Activated T-cell treated with anti-CD3 and anti-CD28 coated beads for 1 hour (primary cell): ENCODE data around the gene SPRYD3.
A peak's percentile ranks its signal among the peaks of the same experiment; 100 is the strongest.

Source experiments
- DNase-seq: peaks from one replicate; pipeline ENCODE4 v3.0.0-alpha.2; 2020; ENCODE audit warnings: low read depth

The SPRYD3 gene

DNA sequence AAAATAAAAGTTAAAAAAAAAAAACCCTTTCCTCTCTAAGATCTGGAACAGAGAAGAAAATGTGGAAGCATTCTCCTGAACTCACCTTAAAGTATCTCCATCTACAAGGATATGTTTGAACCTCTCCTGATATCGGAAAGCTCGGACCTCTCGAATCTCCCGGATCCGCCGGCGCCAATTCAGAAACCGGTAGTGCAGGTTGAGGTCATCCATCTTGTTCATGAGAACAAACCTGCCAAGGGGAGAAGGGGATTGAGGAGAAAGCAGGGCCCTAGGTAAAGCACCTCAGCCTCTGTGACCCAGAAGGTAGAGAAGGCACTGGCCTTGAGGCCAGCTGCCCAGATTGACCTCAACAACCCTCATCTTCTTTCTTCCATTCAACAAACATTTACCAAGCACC, 2.2 kb downstream of the SPRYD3 start:
- DNase-seq, result no peak

DNA sequence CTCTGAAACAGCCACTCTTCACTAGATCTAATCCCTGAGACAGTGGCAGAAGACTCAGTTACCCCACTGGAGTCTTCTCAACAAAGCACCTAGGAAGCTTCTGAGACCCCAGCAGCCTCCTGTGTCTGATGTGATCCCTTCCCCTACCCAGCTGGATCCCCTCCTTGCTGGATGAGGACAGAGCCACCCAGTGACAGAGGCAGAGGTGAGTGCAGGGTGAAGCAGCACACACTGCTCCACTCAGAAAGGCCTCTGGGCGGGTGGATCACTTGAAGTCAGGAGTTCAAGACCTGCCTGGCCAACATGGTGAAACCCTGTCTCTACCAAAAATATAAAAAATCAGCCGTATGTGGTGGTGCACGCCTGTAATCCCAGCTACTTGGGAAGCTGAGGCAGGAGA, 2.7 kb downstream of the SPRYD3 start:
- DNase-seq, result no peak

DNA sequence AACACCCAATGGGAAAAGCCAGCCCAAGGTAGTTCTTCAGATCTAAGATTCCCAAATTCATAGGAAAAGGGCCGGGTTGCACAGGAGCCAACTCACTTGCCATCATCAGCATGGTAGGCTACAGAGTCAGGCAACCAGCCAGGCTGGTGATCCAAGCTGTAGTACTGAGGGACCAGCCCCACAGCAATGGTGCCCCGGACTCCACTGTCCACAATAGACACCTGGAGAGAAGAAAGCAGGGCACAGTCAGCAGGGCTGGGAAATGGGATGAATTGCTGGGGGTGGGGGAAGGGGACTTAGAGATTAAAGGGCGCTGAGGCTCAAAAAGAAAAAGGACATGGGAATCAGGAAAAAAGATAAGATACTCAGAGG, 4.2 kb downstream of the SPRYD3 start:
- no peak for DNase-seq

DNA sequence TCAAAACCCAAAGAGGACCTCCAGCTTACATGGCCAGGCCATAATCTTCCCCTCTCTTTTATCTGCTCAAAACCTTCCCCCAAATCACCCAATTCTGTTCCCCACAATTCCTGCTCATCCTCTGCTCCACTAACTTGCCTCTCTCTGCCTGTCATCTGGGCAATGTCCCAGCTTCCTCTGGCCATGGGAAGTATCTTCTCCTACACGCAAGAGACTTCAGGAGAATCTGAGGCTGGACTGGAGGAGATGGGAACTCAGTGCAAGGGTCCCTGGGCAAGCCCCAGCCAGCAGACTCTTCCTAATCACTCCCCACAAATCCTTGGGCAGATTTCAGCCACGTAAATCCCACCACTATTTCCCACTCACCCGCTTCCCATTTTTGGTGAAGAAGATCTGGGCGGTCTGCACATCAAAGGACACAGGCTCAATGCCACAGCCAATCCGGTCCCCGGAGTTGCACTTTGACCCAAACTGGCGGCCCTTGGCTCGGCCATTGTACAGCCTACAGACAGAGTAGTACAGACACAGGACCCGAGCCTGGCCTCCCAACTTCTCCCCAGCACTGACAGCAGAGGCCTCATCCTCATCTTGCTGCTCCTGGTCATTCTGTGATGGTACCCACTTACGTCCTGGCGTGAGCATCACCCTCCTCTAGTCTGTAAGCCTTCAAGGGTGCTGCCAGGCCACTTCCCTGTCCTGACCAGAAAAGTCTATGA, 4.7 kb downstream of the SPRYD3 start:
- no peak for DNase-seq

DNA sequence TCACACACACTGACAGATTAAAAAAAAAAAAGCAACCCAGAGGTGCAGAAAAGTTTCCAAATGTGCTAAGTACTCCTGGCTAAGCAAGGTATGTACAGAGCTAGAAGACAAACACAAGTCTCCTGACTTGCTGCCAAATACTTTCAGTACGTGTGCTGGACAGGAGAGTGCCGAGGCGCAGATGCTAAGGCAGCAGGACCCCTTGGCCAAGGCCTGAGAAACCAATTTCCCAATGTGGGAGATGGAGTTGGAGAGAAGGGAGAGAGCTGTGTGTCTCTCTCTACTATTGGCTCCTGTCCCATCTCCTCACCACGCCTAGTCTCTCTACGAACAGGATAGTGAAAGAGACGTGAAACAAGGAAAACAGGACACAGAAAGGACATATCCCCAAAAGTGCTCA, 5.3 kb downstream of the SPRYD3 start:
- no peak for DNase-seq

DNA sequence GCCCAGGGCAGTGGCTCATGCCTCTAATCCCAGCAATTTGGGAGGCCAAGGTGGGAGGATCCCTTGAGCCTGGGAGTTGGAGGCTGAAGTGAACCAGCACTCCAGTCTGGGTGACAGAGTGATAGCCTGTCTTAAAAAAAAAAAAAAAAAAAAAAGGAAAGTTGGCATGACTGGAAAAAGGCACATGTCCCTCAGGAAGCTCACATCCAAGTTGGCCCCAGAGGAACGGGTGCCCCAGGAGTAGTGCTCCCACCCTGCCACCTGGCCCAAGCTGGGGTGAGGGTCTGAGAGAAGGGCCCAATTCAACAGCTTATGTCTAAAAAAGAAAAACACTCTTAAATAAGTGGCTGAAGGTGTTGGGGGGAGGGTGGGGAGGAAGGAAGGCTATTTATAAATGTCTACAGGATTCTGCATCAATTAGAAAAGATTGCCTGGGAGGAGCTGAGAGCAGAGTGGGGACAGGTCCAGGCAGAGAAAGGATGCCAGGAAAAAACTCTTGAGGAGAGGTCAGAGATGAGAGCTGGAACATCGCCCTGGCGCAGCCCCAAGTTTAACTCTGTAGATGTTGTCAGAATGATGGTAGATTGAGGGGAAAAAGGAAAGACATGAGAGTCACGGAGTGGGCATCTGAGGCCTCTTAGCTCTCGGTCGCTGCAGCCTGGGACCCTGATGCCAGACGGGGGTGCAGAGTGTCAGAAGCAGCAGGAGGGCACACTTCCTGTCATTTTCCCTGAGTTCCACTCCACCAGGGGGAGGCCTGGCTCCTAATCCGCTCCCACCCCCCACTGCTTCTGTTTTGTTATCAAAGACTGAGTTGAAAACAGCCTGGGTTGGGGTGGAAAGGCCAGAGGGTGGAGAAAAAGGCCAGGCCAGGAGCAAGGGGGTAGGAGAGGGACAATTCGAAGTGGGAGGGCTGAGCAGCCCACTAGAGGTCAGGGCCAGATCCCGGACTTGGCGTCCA, 7.3 kb downstream of the SPRYD3 start:
- DNase-seq, result no peak

DNA sequence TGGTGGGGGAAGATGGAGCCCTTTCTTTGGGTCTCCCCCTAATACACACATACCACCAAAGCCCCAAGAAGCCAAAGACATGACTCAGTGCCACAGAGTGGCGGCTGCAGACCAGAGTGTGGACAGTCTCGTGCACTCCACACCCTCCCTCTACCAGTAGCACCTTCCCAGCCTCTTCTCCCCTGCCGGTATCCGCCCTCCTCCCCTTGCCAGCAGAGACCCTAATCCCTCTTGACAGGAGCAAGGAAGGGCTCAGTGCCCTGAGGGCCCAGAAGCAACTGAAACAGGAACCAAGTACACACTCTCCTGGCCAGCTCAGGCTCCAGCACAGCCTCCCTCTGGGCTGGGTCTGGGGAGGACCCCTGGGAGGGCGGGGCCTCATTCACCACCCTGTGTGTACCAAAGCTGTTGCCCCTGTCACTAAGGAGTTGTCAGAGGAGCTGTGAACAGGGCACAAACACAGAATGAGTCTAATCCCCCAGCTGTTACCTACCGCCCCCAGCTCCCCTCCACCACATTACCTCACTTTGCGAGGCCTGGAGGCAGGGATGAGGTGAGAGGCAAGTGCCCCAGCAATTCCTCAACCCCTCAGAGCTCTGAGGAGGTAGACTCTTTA, 8.2 kb downstream of the SPRYD3 start:
- no peak for DNase-seq

DNA sequence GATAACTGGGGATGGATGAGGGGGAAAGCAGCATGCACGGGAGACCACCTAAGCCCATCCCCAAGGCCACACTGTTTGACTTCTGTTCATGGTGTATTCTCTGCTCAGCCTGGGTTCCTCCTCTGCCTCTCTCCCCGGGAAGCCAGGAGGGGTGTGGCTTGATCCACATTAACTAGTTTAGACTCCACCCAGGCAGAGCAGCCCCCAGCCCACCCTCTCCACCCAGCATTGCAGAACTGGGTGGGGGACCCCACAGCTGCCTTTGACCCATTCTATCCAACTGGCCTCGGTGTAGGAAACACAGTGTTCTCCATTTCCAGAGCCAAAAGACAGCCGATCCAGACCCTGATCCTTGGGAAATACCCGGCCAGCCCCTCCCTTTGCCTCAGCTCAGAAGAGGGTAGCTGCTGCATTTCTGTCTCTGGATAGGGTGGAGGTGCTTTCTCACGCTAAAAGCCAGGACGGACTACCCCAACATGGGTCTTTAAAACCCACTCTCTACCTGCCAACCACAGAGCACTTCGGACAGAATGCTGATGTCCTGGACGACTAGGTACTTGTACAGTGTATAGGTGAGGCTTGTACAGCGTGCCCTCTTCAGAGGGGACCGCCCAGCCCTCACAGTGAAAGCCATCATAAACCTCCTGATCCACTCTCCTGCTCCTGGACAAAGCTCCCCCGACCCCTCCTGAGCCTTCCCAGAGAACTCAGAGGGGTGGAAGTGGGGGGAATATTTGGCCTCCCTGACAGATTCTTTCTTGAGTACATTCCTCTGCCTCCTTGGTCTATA, 9.4 kb downstream of the SPRYD3 start:
- no peak for DNase-seq

DNA sequence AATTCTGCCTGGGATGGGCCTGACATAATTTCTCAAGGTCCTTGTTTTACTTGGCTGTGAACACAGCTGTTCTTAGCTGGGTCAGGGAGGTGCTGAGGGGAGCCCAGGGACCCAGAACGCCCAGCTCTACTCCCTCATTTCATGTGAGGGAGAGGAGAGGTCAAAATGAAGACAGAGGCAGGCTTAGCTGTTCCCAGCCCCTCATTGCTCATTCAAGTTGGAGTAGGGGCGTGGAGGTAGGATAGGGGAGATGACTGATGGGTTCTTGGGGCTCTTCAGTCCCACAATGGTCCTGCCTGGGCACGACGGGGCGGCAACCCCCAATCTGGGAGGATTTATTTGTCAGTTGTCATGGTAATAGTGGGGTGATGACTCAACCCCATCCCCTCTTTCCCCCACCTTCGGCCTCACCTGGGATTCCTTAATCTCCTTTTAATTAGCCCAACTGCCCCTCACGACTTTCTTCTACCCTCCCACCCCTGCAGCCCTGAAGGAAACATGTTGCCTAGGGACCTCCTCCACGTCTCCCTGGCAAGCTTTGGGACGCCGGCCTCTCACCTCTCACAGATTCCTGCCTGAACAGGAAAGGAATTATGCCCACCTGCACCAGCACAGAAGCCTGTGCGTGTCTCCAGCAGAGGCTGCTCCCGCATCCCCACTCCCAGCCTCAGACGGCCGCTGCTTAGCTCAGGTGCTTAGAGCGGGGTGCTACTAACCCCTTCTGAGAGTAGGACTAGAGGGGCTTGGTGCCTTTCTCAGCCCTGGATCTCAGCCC, 10.2 kb downstream of the SPRYD3 start:
- no peak for DNase-seq

DNA sequence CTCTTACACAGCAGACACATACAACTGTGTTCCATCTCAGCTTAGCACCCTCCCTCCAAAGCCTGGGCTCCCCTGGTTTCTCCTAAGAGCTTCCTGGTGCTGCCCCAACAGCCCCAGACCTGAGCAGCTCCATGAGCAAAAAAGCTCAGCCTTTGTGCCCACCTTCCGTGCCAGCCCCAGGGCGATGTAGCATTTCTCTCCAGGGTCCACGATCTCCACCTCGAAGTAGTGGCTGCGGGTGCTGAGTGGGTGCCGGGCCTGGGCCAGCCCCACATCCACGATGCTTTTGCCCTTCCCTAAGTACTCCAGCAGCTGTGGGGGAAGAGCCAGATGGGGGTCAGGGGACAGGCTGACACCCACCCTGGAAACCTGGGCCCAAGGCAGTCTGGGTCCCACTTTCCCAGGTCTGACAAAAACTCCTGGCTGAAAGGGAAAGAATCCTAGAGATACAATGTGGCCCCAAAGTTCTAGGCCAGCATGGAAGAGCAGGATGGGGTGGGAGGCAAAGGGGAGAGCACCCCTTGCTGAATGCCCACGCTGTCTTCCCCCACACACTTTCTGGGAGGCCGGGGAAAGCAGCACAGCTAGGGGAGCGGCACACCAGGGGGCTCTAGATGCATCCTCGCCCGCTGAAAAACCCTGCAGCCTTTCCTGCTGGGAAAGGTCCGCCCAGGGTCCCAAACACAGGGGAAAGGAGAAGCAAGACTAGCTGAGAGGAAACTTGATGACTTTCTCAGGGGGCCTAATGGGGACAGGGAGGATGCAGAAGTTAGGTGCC, 11.0 kb downstream of the SPRYD3 start:
- DNase-seq, result no peak

DNA sequence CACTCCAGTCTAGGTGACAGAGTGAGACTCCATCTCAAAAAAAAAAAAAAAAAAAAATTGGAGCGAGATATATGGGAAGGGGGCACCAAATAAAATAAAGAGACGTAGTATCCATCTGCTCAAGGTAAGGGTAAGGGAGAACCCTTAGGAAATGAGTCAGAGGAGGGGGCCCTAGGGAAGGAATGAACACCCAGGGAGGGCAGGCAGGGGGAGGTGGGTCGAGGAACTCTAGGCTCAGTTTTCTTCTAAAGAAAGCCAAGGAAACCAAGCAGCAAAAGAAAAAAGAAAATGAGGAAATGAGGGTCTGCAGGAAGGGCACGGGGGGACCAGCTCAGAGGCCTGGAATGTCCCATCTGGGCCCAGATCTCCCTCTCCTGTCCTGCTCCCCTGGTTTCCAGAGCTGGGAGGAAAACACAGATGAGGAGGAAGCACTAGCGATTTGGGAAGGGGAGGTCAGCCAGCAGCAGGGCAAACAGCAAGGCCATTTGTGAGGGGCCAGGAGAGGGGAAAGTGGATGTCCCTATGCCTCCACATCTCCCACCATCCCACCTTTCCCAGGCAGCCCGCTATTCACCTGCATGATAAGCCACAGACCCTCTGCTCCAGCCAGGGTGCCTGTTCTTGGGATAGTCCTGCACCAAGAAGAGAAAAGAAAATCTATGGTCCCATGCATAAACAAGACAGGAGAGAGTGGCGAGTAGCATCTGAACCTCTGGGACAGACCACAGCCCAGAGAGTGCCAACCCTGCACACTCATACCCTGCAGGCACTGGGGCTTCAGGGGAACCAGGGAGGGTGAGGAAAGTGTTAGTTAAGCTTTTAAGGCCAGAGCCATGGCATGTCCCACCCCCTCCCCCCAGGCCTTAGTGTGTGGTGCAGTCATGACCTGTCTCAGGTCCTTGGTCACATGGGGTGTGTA, 11.9 kb downstream of the SPRYD3 start:
- no peak for DNase-seq

DNA sequence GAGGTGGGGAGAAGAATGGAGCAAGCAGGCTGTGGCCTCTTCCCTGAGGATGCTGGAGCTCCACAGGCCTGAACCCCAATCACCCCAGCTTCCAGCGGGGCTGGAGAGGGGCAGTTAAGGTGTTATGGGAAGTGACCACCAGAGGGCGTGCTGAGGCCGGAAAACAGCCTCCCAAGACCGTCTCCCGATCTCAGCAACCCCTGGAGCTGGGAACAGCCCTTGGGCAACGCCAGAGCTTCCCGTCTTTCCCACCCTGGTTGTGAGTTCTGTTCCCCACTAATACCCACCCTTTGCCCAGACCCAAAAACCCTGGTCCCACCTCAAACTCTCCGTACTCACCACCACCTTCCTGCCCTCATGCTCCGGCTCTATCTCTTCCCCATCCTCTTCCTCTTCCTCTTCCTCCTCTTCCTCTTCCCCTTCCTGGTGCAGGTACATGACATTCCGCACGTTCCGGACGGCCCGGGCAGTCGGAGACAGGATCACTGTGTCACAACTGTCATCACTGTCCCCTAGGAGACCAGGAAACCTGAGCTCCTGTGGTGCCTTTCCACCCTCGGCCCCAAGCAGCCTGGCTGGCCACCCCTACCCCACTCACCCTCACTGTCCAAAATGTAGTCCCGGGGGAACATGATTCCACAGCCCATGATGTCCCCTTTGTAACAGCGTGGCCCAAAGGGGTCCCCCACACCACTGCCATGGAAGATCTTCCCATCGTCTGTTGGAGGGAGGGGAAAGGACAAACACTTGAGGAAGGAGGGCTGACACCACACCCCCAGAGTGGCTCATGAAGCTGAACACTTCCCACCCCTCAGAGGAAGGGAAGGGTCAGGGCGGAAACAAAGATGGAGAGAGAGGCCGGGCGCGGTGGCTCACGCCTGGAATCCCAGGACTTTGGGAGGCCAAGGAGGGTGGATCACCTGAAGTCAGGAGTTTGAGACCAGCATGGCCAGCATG, 12.9 kb downstream of the SPRYD3 start:
- peak; percentile 60 for DNase-seq

DNA sequence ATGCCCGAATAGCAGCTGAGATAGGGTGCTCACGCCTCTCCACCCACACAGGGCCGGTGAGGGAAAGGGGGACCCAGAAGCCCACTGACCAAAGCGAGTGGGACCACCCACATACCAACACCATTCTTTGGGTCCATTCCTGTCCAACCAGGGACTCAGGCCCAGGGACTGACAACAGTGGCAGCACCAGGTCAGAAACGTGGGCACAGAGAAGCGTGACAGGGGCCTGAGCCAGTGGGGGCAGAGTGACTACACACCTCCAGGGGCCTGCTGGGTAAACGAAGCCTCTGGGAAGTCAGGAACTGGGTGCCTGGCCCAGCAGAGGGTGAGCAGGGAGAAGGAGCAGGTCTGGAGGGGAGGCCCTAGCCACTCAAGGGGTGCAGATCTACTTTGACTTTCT, 13.7 kb downstream of the SPRYD3 start:
- no peak for DNase-seq

DNA sequence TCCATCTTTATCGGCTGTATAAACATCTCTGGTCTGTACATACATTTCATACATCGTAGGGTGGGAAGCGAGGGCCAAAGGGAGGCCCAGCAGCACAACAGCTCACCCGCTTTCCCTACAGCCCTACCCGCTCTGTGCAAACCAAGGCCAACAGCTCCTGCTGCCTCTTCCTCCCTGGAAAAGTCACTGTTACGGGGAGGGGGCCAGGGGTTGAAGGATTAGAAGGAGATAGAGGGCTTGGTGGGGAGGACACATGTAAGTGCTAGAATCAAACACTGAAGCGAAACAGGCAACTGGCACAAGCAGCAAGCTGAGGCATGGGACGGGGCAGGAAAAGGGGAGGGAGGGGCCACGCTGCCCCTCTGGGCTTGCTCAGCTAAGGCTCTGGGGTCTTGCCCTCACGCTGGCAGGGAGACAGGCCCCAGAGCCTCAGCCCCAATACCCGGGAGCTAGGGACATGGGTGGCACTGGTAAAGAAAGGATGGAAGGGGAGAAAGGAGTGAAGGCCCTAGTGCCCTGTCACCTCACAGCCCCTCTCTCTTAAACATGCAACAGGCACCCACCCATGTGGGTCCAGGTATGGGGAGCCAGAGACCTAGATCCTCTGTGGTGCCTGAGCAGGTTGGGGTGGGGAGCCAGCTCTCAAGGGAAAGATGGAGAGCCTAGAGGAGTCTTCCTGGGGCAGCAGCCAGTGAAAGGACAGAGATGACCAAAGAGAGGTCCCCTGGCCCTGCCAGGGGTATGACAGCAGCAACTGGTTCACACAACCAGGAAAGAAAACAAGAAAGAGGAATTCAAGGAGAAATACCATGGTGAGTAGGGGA, 14.4 kb downstream of the SPRYD3 start:
- DNase-seq, result no peak

DNA sequence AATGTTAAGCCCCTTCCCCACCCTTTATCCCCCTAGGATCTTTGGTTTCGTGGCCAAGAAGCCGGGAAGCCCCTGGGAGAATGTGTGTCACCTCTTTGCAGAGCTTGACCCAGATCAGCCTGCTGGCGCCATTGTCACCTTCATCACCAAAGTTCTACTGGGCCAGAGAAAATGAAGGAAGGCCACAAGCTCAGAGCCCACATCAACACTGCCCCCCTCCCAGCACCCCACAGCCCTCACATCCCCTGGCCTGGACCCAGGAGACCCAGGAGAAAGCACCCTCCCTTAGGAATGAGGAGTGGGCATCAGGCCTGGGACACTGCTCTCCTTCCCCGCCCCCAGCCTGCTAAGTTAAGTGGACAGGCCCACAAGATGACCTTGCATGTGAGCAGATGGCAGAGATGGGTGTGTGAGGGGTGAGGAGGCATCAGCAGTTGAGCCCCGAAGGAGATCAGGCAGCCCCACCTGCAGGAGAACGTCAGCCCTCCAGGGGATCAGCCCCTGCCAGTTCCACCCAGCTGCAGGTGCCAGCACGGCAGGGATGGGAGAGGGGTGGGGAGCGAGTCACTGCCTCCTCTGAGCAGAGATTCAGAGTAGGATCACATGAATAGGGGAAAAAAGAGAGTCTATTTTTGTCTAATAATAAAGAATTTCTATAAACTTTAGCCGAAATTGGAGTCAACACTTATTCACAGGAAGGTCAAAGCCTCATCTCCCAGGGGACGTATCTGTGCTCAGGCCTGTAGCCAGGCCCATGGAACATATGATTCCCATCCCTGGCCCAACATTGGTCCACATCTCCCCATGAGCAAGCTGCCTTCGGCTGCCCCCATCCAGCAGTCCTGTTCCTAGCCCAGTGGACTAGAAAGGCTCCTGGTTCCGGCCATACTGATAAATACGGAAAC, 15.2 kb downstream of the SPRYD3 start:
- no peak for DNase-seq

DNA sequence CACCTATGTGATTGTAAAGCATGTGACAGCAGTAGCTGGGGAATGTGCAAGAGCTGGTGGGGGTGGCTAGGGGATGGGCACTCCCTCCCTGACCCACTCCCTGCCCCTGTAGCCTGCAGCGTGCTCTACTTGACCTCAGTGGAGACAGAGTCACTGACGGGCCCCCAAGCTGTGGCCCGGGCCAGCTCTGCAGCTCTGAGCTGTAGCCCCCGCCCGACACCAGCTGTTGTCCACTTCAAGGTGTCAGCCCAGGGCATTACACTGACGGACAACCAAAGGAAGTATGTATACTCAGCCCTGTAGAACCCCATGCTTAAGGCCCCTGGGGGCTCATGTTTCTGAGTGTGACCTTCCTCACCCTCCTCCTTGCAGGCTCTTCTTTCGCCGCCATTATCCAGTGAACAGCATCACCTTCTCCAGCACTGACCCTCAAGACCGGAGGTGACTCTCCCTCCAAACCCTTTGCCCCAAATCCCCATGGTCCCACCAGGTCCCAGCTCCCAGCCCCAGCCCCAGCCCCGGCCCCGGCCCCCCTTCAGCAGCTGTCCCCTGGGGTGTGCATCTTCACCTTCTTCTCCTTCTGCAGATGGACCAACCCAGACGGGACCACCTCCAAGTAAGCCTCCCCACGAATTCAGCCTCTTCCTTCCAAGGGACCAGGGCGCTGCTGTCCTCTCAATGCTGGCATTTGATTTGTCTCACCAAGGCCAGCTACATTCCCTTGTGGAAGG, 16.0 kb downstream of the SPRYD3 start:
- no peak for DNase-seq
